ENCODE data around the gene OGA.

- no peak for TF ChIP-seq CTCF (IDR thresholded peaks at IDR 0.05; ENCODE audit: poor library complexity)
- TF ChIP-seq EZH2 (IDR thresholded peaks at IDR 0.05; ENCODE audit: borderline replicate concordance) = peak; percentile 69
Observed at GRCh38 chr10:101778781-101779543, 39.3 kb downstream of the OGA start.
